Measurements from ENCODE around the gene MAG.
"Not testable (repeated sequence)": the region's sequence is repeated elsewhere in the genome, so short reads cannot be mapped to it uniquely, and the experiment has no call there.

MAG gene

DNA sequence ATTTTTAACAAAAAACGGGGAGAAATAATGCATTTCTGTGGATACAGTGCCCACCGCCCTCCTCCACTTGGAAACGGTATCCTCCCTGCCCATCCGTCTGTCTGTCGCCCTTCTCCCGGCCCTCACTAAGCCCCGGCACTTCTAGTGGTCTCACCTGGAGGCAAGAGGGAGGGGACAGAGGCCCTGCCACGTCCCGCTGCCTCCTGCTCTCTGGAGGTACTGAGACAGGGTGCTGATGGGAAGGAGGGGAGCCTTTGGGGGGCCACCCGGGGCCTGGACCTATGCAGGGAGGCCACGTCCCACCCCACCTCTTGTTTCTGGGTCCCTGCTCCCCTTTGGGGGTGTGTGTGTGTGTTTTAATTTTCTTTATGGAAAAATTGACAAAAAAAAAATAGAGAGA, 12.6 kb upstream of the MAG start:
- no peak for FAIRE-seq
- DNase-seq (ENCODE audit: low spot score) = no peak

GRCh38 chr19:35279985-35280821, 11.8 kb upstream of the MAG start:
- DNase-seq (ENCODE audit: low spot score) (no peak), FAIRE-seq (no peak)

DNA sequence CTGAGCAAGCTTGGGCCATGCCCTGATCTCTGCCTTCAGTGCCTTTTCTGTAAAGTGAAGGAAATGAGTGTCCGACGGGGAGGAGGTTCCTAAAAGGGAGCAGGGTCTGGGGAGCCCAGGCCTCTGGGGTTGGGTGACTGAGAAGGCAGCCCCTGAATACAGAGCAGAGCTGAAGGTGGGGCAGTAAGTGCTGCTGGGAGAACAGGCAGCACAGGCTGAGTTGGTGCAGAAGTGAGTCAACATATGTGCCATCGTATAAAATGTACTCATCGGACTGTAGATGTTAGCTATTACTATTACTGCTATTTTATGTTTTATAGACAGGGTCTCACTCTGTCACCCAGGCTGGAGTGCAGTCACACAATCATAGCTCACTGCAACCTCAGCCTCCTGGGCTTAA, 10.7 kb upstream of the MAG start:
- DNase-seq (ENCODE audit: low spot score) (no peak), FAIRE-seq (no peak)

DNA sequence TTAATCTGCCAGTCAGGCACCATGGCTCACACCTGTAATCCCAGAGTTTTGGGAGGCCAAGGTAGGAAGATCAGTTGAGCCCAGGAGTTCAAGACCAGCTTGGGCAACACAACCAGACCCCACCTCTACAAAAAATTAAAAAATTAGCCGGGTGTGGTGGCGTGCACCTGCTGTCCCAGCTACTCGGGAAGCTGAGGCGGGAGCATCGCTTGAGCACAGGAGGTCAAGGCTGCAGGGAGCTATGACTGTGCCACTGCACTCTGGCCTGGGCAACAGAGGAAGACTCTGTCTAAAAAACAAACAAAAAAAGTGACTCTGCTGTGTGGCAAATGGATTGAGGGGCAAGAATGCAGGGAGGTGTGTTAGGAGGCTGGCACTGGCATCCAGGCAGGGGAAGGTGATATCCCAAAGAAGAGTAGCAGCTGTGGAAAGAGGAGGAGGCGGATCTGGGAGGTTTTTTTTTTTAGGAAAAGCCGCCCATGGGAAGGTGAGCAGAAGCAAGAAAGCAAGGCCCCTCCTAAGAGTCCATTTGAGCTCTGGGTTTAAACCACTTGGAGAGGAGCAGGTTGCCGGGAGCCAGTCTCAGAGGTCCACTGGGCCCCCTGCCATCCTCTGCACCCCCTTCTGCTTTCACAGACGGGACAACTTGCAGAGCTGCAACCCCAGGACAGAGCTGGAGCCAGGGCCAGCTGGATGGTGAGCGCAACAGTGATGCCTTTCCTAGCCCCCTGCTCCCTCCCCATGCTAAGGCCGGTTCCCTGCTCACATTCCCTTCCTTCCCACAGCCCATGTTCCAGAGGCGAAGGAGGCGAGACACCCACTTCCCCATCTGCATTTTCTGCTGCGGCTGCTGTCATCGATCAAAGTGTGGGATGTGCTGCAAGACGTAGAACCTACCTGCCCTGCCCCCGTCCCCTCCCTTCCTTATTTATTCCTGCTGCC, 7.5 kb upstream of the MAG start:
- no peak for DNase-seq (ENCODE audit: low spot score)
- FAIRE-seq = no peak

DNA sequence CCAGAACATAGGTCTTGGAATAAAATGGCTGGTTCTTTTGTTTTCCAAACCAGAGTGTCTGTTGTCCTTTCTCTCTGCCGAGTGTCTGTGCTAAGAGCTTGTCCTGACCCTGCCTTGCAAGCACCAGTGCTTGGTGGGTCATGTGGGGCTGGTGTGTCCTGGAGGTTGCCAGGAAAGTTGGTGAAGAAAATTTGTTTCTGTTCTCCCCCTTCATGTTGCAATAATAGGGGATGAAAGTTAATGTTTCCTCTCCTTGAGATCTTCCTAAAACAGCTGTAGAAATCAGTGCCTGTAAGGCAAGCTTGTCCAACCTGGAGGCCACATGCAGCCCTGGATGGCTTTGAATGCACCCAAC, 6.9 kb upstream of the MAG start:
- no peak for FAIRE-seq
- no peak for DNase-seq (ENCODE audit: low spot score)

- not testable (repeated sequence) for FAIRE-seq; DNase-seq (ENCODE audit: low spot score)
Observed at GRCh38 chr19:35285465-35285864, 6.5 kb upstream of the MAG start.

GRCh38 chr19:35286101-35286500, 5.9 kb upstream of the MAG start:
- not testable (repeated sequence) for FAIRE-seq; DNase-seq (ENCODE audit: low spot score)

DNA sequence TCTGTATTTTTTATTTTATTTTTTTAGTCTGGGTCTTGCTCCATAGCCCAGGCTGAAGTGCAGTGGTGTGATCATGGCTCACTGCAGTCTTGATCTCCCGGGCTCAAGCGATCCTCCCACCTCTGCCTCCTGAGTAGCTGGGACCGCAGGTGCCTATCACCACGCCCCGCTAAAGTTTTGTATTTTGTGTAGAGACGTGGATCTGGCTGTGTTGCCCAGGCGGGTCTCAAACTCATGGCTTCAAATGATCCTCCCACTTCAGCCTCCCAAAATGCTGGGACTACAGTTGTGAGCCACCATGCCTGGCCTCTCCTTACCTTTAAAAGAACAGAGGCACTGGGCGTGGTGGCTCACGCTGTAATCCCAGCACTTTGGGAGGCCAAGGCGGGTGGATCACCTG, 4.2 kb upstream of the MAG start:
- DNase-seq (ENCODE audit: low spot score) (no peak), FAIRE-seq (no peak)

- no peak for FAIRE-seq
Observed at GRCh38 chr19:35288331-35288730, 3.6 kb upstream of the MAG start.

DNA sequence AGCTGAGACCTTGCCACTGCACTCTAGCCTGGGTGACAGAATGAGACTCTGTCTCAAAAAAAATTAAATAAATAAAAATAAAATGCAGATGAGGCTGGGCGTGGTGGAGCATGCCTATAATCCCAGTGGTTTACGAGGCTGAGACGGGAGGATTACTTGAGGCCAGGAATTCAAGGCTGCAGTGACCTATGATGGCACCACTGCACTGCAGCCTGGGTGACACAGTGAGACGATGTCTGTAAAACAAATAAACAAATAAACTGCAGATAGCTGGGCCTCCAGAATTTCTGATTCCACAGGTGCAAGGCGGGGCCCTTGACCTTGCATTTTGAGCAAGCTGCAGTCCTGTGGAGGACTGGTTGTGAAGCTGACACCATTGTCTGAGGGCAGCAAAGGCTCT, 3.1 kb upstream of the MAG start:
- FAIRE-seq (no peak), DNase-seq (ENCODE audit: low spot score) (no peak)

More at GRCh38 chr19:35288331-35288730, 3.6 kb upstream of the MAG start:
- no peak for DNase-seq (ENCODE audit: low spot score)

- FAIRE-seq (no peak), DNase-seq (ENCODE audit: low spot score) (no peak)
Observed at GRCh38 chr19:35290381-35291127, 1.4 kb upstream of the MAG start.

DNA sequence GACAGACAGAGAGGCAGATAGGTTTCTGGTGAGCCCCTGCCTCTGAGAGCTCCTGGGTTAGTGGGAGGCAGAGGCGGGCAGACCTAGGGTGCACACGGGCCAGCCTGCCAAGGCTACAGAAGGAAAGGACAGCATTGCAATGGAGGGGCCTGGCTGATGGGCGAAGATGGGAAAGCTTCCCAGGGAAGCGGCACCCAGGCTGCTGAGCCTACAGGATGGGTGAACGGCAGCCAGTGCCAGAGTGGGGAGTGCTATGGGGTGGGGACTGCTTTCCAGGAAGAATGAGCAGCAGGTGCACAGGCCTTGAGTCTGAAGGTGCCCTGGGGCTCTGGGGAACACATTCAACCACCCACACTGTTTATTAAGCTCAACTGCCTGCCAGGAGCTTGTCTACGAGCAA, 702 bp upstream of the MAG start:
- FAIRE-seq (no peak), DNase-seq (ENCODE audit: low spot score) (no peak)

GRCh38 chr19:35292421-35293362, 731 bp downstream of the MAG start:
- FAIRE-seq = no peak
- DNase-seq (ENCODE audit: low spot score) = no peak

- no peak for FAIRE-seq
- DNase-seq (ENCODE audit: low spot score) = no peak
Observed at GRCh38 chr19:35293363-35293739, 1.4 kb downstream of the MAG start.

- no peak for FAIRE-seq
- no peak for DNase-seq (ENCODE audit: low spot score)
Observed at GRCh38 chr19:35293808-35294207, 1.8 kb downstream of the MAG start.

DNA sequence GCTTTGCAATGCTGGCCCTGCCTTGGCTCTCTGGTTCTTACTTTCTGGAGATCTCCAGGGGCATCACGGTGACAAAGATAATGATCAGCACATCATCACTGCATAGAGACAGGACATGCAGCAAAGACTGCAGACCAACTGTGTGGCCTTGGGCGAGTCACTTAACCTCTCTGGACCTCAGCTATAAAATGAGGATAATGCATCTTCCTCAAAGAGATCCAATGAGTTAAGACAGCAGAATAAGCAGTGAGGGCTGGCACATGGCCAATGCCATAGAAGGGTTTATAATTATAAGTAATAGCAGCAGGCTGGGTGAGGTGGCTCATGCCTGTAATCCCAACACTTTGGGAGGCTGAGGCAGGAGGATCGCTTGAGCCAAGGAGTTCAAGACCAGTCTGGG, 2.4 kb downstream of the MAG start:
- FAIRE-seq (no peak), DNase-seq (ENCODE audit: low spot score) (no peak)

GRCh38 chr19:35294859-35295791, 3.2 kb downstream of the MAG start:
- DNase-seq (ENCODE audit: low spot score) (no peak), FAIRE-seq (no peak)

DNA sequence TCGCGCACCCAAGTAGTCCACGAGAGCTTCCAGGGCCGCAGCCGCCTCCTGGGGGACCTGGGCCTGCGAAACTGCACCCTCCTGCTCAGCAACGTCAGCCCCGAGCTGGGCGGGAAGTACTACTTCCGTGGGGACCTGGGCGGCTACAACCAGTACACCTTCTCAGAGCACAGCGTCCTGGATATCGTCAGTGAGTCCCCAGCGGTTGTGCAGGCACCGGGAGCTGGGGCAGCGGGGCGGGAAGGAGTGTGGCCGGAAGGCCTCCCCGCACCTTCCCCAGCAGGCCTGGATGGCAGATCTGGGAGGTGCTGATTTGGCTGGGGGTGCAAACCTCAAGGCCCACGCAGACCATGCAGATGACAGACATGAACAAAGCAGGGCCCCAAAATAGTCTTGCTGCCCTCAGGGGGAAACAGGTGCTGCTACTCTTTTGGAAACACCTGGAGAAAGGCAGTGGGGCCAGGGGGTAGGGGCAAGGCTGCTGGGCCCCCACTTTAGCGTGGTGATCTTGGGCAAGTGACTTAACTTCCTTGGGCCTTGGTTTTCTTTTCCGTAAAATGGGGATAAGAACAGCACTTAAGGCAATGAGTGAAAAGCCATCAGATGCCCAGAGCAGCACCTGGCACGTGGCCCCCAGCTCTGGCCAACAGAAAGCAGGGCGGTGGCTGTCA, 4.0 kb downstream of the MAG start:
- DNase-seq (ENCODE audit: low spot score) = no peak
- no peak for FAIRE-seq
